ENCODE data around the gene NRXN3. TPM values are rescaled to one million over a fixed set of nuclear protein-coding genes. Genes with fewer than 3 reads are reported as not detected.

NRXN3 gene
- total RNA-seq, 1 donor from 2014 or later = 4.8 TPM

GRCh38 chr14:78690836-78691235 is 520.7 kb downstream of the NRXN3 start:
- DNase-seq (ENCODE audit: extremely low read depth, low read depth, low spot score) = no peak

- no peak for DNase-seq (ENCODE audit: extremely low read depth, low read depth, low spot score)
These were observed 527.2 kb downstream of the NRXN3 start for GRCh38 chr14:78697341-78697740.

DNA sequence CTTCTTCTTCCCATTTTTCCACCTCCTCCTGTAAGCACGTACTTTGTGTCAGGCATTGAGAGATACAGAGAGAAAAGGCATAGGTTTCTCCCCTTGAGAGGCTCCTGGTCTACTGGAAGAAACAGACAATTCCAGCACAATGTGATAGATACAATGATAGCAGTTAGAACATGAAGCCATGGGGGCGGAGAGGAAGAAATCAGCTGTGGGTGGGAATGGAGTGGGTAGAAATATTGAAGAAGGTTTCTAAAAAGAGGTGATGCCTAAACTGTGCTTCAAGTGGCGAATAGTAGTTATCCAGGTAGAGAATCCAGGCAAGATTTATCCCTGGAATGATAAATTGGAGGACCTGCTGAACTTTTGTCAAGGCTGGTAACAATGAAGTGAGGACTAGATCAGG is 528.8 kb downstream of the NRXN3 start:
- no peak for DNase-seq (ENCODE audit: extremely low read depth, low read depth, low spot score)

GRCh38 chr14:78700236-78700635 is 530.1 kb downstream of the NRXN3 start:
- no peak for DNase-seq (ENCODE audit: extremely low read depth, low read depth, low spot score)

DNA sequence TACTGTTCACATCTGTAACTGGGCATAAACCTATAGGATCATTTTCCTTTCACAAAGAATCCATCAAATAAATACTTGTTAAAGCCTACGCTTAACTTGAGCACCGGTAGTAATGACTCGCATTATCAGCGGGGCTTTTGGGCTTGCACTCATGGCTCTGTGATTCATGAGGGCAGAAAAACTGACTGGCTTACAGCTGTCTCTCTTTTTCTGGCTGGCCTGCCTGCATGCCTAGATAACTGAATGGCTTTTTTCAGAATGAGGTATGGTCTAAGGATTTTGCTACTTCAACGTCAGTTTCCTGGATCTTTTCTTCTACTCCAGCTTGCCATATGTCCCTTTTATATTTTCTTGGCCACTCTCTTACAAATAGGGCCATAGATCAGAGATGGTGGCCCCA is 531.1 kb downstream of the NRXN3 start:
- no peak for DNase-seq (ENCODE audit: extremely low read depth, low read depth, low spot score)

DNA sequence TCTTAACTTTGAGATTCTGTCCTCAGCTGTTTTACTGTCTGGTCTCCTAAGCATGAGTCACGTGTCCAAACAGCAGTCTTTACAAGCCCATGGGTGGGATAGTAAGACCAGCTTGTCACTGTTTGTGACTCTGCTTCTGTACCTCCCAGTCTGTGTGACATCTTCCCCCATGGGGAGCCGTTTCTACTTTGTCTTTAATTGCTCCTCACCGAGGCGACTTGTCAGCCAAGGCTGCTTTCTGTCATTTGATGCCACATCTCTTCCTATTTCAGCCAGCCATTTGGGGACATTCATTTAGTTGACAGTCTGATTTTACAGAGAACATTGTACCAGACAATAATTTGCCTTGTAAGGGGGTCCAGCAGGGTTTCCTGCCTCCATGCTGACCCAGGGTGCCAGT is 534.8 kb downstream of the NRXN3 start:
- no peak for DNase-seq (ENCODE audit: extremely low read depth, low read depth, low spot score)

- no peak for DNase-seq (ENCODE audit: extremely low read depth, low read depth, low spot score)
These were observed 535.8 kb downstream of the NRXN3 start for GRCh38 chr14:78705989-78706388.

GRCh38 chr14:78709795-78710557 is 539.8 kb downstream of the NRXN3 start:
- DNase-seq (ENCODE audit: extremely low read depth, low read depth, low spot score) = no peak

DNA sequence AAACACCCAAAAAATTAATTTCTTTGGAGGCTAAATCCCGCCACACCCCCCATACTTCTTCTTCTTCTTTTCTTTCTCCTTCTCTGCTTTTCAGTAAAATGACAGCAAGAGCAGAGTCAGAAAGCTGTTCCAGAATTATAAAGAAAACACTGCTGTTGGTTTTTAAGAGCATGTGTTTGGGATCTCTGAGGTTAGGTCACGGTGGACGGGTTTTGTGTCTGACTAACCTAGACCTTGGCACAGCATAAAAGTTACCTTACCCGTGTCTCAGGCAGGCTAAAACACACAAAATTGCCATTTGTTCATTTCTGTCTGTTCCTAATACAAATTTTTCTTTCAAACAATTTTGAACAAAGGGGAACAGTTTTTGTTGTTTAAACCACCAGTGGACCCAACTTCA is 540.8 kb downstream of the NRXN3 start:
- no peak for DNase-seq (ENCODE audit: extremely low read depth, low read depth, low spot score)

GRCh38 chr14:78713716-78714115 is 543.5 kb downstream of the NRXN3 start:
- no peak for DNase-seq (ENCODE audit: extremely low read depth, low read depth, low spot score)

DNA sequence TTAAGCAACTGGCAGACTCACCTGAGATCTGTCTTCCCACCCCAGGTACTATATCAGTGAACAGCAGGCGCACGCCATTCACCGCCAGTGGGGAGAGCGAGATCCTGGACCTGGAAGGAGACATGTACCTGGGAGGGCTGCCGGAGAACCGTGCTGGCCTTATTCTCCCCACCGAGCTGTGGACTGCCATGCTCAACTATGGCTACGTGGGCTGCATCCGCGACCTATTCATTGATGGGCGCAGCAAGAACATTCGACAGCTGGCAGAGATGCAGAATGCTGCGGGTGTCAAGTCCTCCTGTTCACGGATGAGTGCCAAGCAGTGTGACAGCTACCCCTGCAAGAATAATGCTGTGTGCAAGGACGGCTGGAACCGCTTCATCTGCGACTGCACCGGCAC is 544.5 kb downstream of the NRXN3 start:
- no peak for DNase-seq (ENCODE audit: extremely low read depth, low read depth, low spot score)

DNA sequence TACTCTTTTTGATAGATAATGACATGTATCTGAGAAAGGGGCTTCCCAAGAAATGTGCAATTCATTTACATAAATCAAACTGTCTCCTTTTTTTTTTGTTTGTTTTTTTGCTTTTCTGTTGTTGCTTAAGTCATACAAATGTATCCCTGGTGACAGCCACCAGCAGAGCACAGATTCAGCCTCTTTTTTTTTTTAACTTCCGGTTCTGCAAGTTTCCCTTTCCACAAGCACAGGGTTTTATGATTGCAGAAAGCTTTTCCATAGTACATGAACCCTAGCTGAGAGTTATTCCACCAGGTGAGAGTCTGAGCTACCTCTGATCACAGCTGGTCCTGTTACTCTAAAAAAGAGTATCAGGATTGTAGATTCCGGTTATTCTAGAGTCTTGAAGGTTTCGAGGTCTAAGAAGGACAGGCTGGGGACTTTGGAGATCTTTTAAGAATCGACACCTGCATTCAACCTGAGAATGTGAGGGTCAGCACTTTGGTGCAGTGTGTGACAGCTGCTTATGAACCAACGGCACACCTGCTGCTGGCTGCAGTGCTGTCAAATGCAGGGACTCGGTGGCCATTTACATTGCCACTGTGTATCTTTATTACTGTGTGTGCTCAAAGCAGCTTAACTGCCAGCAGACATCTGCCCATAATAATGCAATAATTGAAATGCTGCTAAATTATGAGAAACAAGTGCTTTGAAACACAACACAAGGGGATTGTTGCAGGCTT is 551.7 kb downstream of the NRXN3 start:
- no peak for DNase-seq (ENCODE audit: extremely low read depth, low read depth, low spot score)

- DNase-seq (ENCODE audit: extremely low read depth, low read depth, low spot score) = no peak
These were observed 554.9 kb downstream of the NRXN3 start for GRCh38 chr14:78725086-78725485.

- no peak for DNase-seq (ENCODE audit: extremely low read depth, low read depth, low spot score)
These were observed 566.9 kb downstream of the NRXN3 start for GRCh38 chr14:78737116-78737515.

DNA sequence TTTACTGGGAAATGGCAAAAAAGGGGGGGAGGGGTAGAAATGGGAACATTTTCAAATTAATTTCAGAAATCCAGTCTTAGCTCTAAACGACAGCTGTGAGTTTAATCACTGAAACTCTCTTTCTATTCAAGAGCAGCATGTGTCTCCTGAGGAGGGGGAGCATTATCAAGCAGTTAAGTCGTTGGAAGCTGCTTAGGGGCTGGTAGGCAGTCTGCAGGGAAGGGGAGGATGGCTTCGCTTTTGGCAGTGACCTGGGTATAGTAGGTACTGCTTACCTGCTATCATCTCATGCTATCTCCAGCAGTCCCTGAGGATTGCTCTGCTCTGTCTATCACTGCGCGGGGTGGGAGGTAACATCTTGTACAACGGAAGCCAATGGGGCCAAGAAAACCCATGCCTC is 567.4 kb downstream of the NRXN3 start:
- DNase-seq (ENCODE audit: extremely low read depth, low read depth, low spot score) = no peak

GRCh38 chr14:78746086-78746595 is 576.0 kb downstream of the NRXN3 start:
- DNase-seq (ENCODE audit: extremely low read depth, low read depth, low spot score) = no peak

GRCh38 chr14:78747813-78748212 is 577.6 kb downstream of the NRXN3 start:
- no peak for DNase-seq (ENCODE audit: extremely low read depth, low read depth, low spot score)

DNA sequence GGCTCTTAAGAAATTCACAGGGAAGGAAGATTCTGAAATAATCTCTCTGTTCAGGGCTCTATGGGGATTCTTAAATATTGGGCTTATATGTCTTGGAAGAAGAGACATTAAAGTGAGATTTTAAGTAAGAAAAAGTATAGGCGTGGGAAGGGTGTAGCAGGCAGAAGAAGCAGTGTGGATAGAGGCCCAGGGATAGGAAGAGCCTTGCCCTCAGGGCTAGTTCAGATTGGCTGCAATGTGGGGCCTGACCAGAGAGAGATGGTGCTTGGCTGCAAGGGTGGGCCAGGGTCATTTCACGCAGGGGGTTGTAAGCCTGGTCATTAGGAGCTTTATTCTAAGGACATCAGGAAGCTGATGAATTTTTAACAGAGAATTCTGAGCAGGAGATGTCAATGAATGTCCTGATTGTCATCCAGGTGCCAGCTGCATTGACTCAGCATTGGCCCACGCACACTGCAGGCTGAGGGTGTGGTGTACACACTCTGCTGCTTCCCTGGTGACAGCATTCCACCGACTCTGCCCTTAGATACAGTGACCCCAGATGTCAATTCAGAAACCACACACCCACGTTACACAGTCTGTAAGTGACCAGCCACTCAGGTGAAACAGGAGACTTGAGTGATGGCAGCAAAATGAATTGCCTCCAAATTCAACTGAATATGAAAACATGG is 582.5 kb downstream of the NRXN3 start:
- DNase-seq (ENCODE audit: extremely low read depth, low read depth, low spot score) = no peak

- no peak for DNase-seq (ENCODE audit: extremely low read depth, low read depth, low spot score)
These were observed 583.9 kb downstream of the NRXN3 start for GRCh38 chr14:78754059-78754458.

GRCh38 chr14:78758333-78758732 is 588.2 kb downstream of the NRXN3 start:
- DNase-seq (ENCODE audit: extremely low read depth, low read depth, low spot score) = no peak

- no peak for DNase-seq (ENCODE audit: extremely low read depth, low read depth, low spot score)
These were observed 592.2 kb downstream of the NRXN3 start for GRCh38 chr14:78762331-78762730.

- no peak for DNase-seq (ENCODE audit: extremely low read depth, low read depth, low spot score)
These were observed 593.6 kb downstream of the NRXN3 start for GRCh38 chr14:78763746-78764145.

Data from glomerular endothelial cell (primary cell).